ENCODE data around the gene SAMM50. TPM values are rescaled to one million over a fixed set of nuclear protein-coding genes. Genes with fewer than 3 reads are reported as not detected.

SAMM50 gene
- total RNA-seq, 1 donor from 2014 or later = 57.9 TPM

DNA sequence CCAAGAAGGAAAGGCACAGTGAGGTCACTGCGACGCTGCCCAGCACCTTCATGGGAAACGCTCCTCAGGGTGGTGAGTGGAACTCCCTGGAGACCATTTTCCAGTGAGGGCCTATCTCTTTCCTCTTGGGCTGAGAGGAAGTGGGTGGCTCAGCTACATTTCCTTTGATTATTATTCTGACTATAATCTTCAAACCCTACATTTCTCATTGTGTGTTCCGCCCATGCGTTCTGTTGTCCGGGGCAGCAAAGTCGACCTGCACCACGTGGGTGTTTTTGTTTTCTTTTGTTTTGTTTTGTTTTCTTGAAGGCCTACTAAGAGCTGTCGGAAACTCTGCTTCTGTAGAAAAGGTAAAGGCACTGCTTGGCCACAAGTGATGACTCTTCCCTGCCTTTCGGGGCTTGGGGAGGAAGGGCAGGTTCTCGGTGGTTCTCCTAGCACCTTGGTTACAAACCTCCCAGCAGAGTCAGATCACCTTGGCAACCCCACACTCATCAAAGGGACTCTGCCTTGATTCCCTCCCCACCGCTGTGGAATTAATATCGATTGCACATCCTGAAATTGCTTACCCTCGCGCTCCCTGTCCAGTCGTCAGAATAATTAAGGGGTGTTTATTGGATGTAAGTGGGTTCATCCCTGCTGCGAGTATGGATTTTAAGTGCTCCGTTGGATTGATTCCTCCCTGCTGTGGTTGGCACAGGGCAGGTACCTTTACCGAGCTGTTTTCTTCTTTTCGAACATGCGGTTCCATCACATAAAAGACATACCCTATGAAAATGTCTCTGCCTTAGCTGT, 76.1 kb downstream of the SAMM50 start:
- peak; percentile 80 for DNase-seq

DNA sequence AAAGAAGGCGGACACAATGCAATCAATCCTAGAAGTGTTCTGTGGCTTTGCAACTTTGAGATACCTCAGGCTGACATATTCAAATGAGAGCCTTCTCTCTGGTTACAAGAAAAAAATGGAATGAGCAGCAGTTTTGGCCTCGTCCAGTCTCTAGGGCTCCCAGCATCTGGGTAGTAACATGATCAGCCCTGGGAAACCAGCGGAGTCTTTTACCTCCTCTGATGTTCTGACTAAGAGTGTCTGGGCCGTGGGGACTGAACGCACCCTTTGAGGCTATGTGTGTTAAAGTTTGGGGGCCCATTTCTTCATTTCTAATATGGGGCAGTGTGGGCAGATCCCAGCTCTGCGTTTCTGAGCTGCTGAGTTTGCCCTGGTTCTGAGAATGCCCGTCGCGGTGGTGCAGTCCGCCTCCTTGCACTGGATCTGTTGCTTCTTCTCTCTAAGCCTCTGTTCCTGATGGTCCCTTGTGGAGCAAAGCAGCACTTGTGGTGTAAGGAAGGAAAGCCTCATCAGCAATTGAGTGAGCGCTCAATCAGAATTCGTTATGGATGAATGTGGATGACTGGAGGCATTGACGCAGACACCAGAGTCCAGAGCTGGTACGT, 77.0 kb downstream of the SAMM50 start:
- no peak for DNase-seq

DNA sequence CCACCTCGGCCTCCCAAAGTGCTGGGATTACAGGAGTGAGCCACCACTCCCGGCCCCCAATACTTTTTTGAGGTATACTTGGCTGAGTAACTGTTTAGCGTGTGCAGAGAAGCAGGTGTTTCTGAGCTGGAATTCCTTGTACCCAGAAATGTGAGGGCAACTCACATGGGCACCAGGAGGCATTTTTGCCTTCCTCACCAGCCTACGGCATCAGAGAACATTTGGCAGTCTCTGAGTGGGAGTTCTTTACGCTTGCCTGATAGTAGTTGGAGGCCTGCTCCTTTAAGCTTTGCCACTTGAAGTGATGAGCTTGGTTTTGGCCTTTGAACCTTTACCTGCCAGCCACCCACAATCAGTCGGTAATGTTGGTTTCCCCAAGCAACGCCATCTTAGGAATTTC, 78.0 kb downstream of the SAMM50 start:
- no peak for DNase-seq

DNA sequence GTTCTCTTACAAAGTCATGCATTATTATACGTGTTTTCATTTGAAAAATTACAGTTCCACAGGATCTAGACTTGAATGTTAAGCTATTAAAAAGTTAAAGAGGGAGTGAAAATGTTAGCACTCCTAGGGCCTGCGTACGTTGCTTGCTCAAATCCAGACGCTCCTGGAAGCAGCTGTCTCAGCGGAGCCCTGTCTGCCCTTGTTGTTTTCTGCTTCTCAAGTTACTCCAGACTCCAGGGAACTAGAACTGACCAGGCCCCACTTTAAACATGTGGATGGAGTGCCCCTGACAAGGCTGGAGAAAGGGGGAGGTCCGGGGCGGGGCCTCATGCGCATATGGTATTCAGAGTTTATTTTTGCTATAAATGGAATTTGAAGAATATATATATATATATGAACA, 78.5 kb downstream of the SAMM50 start:
- DNase-seq = no peak

DNA sequence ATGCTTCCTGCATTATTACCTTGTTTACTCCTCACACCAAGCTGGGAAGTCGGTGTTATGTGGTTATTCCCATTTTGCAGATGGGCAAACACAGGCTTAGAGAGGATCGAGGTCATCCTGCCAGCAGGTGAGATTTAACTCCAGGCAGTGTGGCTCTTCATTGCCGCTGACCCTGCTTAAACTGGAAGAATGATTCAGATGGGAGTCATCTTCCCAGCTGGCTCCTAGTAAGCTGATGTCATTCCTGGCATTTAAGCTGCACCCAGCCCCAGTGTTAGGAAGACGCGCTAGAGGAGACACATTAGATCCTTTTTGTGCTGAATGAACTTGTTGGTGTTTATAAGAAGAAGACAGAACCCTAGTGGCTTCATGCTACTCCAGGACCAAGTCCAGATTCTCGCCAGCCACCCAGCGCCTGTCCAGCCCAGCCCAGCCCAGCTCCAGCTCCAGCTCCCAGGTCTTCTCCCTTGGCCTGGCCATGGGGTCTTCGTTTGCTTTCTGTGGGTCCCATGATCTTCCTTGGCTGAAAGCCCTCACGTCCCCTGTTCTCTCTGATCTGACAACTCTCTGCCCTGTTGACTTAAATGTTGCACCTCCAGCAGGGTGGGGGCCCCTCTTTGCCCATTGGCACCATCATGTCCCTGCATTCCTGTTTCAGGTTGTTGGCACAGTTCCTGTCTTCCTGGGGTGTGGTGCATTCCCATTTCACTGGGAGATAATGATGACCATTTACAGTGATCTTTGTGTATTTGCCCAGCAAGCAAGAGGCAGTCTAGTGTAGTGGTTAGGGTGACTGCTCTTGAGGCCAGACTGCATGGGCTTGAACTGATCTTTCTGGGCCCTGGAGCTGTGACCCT, 82.5 kb downstream of the SAMM50 start:
- peak; percentile 91 for DNase-seq

DNA sequence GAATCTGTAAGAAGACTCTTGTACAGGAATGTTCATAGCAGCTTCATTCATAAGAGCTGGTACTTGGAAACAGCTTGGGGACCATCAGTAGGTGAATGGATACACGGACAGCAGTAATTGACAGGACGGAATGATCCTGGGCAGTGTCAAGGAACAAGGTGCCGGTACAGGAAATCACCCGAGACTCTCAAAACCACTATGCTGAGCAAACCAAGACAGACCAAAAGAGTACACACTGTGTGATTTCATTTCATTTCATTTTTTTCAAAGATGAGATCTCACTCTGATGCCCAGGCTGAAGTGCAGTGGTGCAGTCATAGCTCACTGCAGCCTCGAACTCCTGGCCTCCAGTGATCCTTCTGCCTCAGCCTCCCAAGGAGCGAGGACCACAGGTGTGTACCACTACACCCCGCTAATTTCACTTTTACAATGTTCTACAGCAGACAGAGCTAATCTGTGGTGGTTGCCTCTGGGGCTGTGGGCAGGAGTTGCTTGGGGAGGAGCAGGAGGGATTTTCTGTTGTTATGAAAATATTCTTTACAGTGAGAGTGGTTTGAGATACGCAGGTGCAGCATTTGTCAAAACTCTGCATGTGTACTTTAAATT, 84.4 kb downstream of the SAMM50 start:
- no peak for DNase-seq

DNA sequence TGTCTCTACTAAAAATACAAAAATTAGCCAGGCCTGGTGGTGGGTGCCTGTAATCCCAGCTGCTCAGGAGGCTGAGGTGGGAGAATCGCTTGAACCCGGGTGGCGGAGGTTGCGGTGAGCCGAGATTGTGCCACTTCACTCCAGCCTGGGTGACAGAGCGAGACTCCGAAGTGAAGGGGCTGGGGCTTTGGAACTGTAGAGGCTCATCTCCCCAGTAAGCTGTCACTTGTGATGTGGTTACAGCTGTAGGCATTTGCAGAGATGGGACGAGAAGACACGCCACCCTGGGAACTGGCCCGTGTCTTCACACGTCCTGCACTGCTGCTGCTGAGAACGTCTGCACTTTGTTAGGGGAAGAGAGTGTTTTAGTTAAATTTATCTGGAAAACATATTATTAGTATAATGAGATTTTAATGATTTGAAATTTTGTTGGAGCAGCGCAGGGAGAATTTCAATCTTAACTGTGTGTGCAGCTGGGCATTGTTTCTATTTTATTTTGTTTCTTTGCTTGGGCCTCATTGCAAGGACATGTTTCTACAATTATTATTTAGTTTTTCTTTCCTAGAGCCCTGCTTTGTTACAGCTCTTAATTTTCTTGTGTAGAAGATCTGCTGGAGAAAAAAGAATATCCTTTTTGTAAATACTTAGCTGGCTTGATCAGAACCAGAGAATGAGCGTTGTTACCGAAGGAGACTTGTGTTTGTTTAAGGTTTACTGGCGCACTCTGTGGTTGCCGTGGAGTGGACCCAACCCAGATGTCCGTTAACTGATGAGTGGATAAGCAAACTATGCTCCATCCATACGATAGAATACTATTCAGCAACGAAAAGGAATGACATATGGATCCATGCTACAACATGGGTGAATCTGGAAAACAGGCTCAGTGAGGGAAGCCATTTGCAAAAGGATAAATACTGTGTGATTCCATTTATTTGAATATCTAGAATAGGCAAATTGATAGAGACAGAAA, 87.3 kb downstream of the SAMM50 start:
- DNase-seq = no peak

DNA sequence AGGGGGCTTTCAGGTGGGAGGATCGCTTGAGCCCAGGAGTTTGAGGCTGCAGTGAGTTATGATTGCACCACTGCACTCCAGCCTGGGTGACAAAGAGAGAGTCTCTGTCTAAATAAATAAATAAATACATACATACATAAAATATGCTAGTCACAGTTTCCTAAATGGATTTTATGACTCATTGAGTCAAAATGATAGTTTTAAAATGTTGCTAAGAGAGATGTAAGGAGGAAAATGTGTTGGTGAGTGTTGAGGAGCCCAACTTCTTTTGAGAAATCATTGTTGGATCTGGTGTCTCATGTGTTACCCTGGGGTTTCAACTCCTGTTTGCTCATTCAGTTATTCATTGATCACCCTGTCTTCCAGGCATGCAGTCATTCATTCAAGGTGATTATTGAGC, 89.9 kb downstream of the SAMM50 start:
- peak; percentile 24 for DNase-seq

Other genes with a start within 250 kb of the SAMM50 start
- gene EFCAB6, start 143.1 kb upstream of the SAMM50 start, total RNA-seq = under 0.01 and 0.33 TPM in 2 replicates
- 0.05 TPM in 1 of 2 replicates, not detected in the other for gene SULT4A1, start 92.9 kb upstream of the SAMM50 start, total RNA-seq
- not detected in 2 replicates for gene PNPLA5, start 63.4 kb upstream of the SAMM50 start, total RNA-seq
- 1.0 and 2.7 TPM in 2 replicates for gene PNPLA3, start 31.6 kb upstream of the SAMM50 start, total RNA-seq
- 102 and 247 TPM in 2 replicates for gene PARVB, start 68.9 kb downstream of the SAMM50 start, total RNA-seq
- gene PARVG, start 225.5 kb downstream of the SAMM50 start, total RNA-seq = 0.34 and 0.51 TPM in 2 replicates

Measured in dermis blood vessel endothelial cell (primary cell).